Measurements from ENCODE around the gene ZBTB5.
"Not testable (repeated sequence)": the region's sequence is repeated elsewhere in the genome, so short reads cannot be mapped to it uniquely, and the experiment has no call there.

Gene ZBTB5

GRCh38 chr9:37476930-37477329 lies 11.7 kb upstream of the ZBTB5 start:
- Histone ChIP-seq H3K36me3 (no peaks in the 10 kb centered on the region), H3K27me3 (ENCODE audit: insufficient read depth, low read depth, severe bottlenecking) (no peaks in the 10 kb centered on the region), H3K4me3 (ENCODE audit: low read depth, low read length) (no peak overlapping the region), H3K27ac (no peak overlapping the region), H3K9me3 (ENCODE audit: severe bottlenecking) (peaks cover 13% of the 10 kb centered on the region)
- no peak for DNase-seq
- no peak for TF ChIP-seq CTCF (IDR thresholded peaks at IDR 0.05; ENCODE audit: low read depth, low read length)

GRCh38 chr9:37474438-37474837 lies 9.2 kb upstream of the ZBTB5 start:
- H3K4me3 ChIP-seq (ENCODE audit: low read depth, low read length): no peak overlapping the region
- H3K9me3 ChIP-seq (ENCODE audit: severe bottlenecking): peaks cover 13% of the 10 kb centered on the region
- no peaks in the 10 kb centered on the region for H3K27me3 ChIP-seq (ENCODE audit: insufficient read depth, low read depth, severe bottlenecking)
- H3K36me3 ChIP-seq: no peaks in the 10 kb centered on the region
- no peak for TF ChIP-seq CTCF (IDR thresholded peaks at IDR 0.05; ENCODE audit: low read depth, low read length)
- no peak for DNase-seq
- H3K27ac ChIP-seq: no peak overlapping the region

GRCh38 chr9:37473982-37474381 lies 8.7 kb upstream of the ZBTB5 start:
- not testable (repeated sequence) for H3K27ac ChIP-seq; H3K4me3 ChIP-seq (ENCODE audit: low read depth, low read length); H3K27me3 ChIP-seq (ENCODE audit: insufficient read depth, low read depth, severe bottlenecking); DNase-seq; H3K36me3 ChIP-seq
- peaks cover 13% of the 10 kb centered on the region for H3K9me3 ChIP-seq (ENCODE audit: severe bottlenecking)

GRCh38 chr9:37471942-37472684 lies 6.9 kb upstream of the ZBTB5 start:
- no peak for TF ChIP-seq CTCF (IDR thresholded peaks at IDR 0.05; ENCODE audit: low read depth, low read length)
- Histone ChIP-seq H3K9me3 (ENCODE audit: severe bottlenecking) (peaks cover 13% of the 10 kb centered on the region), H3K36me3 (no peaks in the 10 kb centered on the region), H3K4me3 (ENCODE audit: low read depth, low read length) (no peak overlapping the region), H3K27ac (no peak overlapping the region), H3K27me3 (ENCODE audit: insufficient read depth, low read depth, severe bottlenecking) (no peaks in the 10 kb centered on the region)
- DNase-seq: no peak

- no peaks in the 10 kb centered on the region for H3K27me3 ChIP-seq (ENCODE audit: insufficient read depth, low read depth, severe bottlenecking)
- no peak for TF ChIP-seq CTCF (IDR thresholded peaks at IDR 0.05; ENCODE audit: low read depth, low read length)
- H3K4me3 ChIP-seq (ENCODE audit: low read depth, low read length): no peak overlapping the region
- DNase-seq: no peak
- peaks cover 7% of the 10 kb centered on the region for H3K36me3 ChIP-seq
- peaks cover 1% of the 10 kb centered on the region for H3K9me3 ChIP-seq (ENCODE audit: severe bottlenecking)
- H3K27ac ChIP-seq: no peak overlapping the region
These were observed 3.4 kb upstream of the ZBTB5 start for GRCh38 chr9:37468620-37469019.

- not testable (repeated sequence) for H3K36me3 ChIP-seq; H3K9me3 ChIP-seq (ENCODE audit: severe bottlenecking); H3K27me3 ChIP-seq (ENCODE audit: insufficient read depth, low read depth, severe bottlenecking)
- DNase-seq: peak; percentile 19
- H3K27ac ChIP-seq: peak overlapping the region; percentile 98
- peak overlapping the region; percentile 55 for H3K4me3 ChIP-seq (ENCODE audit: low read depth, low read length)
These were observed 2.3 kb upstream of the ZBTB5 start for GRCh38 chr9:37467530-37467929.
